ENCODE data around the gene PPP6R3. TPM values are rescaled to one million over a fixed set of nuclear protein-coding genes. Genes with fewer than 3 reads are reported as not detected.

The PPP6R3 gene
- total RNA-seq, 1 experiment from 2014 or later, result 163 TPM

DNA sequence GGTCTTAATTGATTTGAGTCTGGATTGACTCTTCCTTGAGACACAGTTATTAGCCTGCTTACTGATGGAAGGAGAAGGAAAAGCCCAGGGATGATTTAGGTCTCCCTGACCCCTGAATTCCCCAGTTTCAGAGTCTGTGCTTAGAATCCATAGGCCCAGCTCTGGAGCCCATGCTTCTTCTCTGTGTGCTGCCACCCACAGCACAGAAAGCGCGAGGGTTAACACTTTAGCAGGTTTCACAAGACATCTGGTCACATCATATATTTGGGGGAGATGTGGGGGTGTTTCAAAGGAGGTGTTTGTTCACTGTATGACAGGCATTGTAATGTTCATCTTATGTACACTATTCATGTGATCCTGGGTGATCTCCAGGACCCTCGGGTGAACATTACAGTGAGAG lies 107.0 kb downstream of the PPP6R3 start:
- no TSS peak for BruUV-seq (replicated peaks)
- CTCF ChIA-PET, result no interaction called here
- no peak for DNase-seq (ENCODE audit: low read depth, low spot score)
- no peak overlapping the region for H3K4me3 ChIP-seq (ENCODE audit: low read depth in 2 of 2, low read length in 2 of 2)
- TF ChIP-seq, protein P1, sequence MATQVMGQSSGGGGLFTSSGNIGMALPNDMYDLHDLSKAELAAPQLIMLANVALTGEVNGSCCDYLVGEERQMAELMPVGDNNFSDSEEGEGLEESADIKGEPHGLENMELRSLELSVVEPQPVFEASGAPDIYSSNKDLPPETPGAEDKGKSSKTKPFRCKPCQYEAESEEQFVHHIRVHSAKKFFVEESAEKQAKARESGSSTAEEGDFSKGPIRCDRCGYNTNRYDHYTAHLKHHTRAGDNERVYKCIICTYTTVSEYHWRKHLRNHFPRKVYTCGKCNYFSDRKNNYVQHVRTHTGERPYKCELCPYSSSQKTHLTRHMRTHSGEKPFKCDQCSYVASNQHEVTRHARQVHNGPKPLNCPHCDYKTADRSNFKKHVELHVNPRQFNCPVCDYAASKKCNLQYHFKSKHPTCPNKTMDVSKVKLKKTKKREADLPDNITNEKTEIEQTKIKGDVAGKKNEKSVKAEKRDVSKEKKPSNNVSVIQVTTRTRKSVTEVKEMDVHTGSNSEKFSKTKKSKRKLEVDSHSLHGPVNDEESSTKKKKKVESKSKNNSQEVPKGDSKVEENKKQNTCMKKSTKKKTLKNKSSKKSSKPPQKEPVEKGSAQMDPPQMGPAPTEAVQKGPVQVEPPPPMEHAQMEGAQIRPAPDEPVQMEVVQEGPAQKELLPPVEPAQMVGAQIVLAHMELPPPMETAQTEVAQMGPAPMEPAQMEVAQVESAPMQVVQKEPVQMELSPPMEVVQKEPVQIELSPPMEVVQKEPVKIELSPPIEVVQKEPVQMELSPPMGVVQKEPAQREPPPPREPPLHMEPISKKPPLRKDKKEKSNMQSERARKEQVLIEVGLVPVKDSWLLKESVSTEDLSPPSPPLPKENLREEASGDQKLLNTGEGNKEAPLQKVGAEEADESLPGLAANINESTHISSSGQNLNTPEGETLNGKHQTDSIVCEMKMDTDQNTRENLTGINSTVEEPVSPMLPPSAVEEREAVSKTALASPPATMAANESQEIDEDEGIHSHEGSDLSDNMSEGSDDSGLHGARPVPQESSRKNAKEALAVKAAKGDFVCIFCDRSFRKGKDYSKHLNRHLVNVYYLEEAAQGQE (IDR thresholded peaks at IDR 0.05; ENCODE audit: insufficient read depth in 1 of 2, low read depth in 2 of 2, low read length in 1 of 2), result no peak
- TF ChIP-seq, protein P2, sequence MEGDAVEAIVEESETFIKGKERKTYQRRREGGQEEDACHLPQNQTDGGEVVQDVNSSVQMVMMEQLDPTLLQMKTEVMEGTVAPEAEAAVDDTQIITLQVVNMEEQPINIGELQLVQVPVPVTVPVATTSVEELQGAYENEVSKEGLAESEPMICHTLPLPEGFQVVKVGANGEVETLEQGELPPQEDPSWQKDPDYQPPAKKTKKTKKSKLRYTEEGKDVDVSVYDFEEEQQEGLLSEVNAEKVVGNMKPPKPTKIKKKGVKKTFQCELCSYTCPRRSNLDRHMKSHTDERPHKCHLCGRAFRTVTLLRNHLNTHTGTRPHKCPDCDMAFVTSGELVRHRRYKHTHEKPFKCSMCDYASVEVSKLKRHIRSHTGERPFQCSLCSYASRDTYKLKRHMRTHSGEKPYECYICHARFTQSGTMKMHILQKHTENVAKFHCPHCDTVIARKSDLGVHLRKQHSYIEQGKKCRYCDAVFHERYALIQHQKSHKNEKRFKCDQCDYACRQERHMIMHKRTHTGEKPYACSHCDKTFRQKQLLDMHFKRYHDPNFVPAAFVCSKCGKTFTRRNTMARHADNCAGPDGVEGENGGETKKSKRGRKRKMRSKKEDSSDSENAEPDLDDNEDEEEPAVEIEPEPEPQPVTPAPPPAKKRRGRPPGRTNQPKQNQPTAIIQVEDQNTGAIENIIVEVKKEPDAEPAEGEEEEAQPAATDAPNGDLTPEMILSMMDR (IDR thresholded peaks at IDR 0.05), result no peak
- TF ChIP-seq POLR2AphosphoS5 (IDR thresholded peaks at IDR 0.05; ENCODE audit: low read depth, low read length) (no peak), TCF7L2 (IDR thresholded peaks at IDR 0.05; ENCODE audit: low read depth, low read length) (no peak), SIN3A (IDR thresholded peaks at IDR 0.05; ENCODE audit: borderline replicate concordance, insufficient read depth, low read depth, low read length) (no peak)
- no peak overlapping the region for H3K27ac ChIP-seq (ENCODE audit: low read length)
- no peaks in the 10 kb centered on the region for H3K9me3 ChIP-seq (ENCODE audit: control insufficient read depth, insufficient read depth, low read depth, low read length)
- no peaks in the 10 kb centered on the region for H3K4me1 ChIP-seq (ENCODE audit: control insufficient read depth, insufficient read depth, low read length)
- intact Hi-C loops (cut with micrococcal nuclease; ENCODE audit: unreplicated experiment), result no loop called here
- POLR2A ChIA-PET, result no interaction called here
- no peaks in the 10 kb centered on the region for H3K27me3 ChIP-seq (ENCODE audit: control insufficient read depth, insufficient read depth, low read length)
- no peak for ATAC-seq
- H3K36me3 ChIP-seq (ENCODE audit: control insufficient read depth, insufficient read depth, low read length), result peaks cover 55% of the 10 kb centered on the region
- in situ Hi-C loops (cut with HindIII; ENCODE audit: low pct_unique_long_range_greater_than_20kb, low sequenced_read_pairs), result no loop called here

DNA sequence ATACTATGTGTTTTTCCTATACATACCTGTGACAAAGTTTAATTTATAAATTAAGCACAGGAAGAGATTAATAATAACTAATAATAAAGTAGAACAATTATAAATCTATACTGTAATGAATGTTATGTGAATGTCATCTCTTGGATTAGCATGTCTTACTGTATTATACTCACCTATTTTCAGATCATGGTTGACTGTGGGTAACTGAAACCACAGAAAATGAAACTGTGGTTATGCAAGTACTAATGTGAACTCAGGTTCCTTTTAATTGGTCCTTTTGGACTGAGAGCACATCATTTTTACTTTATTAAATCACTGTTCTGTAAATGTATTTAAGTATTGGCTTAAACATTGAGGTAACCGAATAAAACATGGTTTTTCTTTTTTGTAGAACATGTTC lies 108.8 kb downstream of the PPP6R3 start:
- intact Hi-C loops (cut with micrococcal nuclease; ENCODE audit: unreplicated experiment) (no loop called here), in situ Hi-C loops (cut with HindIII; ENCODE audit: low pct_unique_long_range_greater_than_20kb, low sequenced_read_pairs) (no loop called here)
- TF ChIP-seq SIN3A (IDR thresholded peaks at IDR 0.05; ENCODE audit: borderline replicate concordance, insufficient read depth, low read depth, low read length) (no peak), POLR2AphosphoS5 (IDR thresholded peaks at IDR 0.05; ENCODE audit: low read depth, low read length) (no peak), TCF7L2 (IDR thresholded peaks at IDR 0.05; ENCODE audit: low read depth, low read length) (no peak)
- TF ChIP-seq, protein P2 (IDR thresholded peaks at IDR 0.05), result no peak
- TF ChIP-seq, protein P1 (IDR thresholded peaks at IDR 0.05; ENCODE audit: insufficient read depth in 1 of 2, low read depth in 2 of 2, low read length in 1 of 2), result no peak
- Histone ChIP-seq H3K9me3 (ENCODE audit: control insufficient read depth, insufficient read depth, low read depth, low read length) (no peaks in the 10 kb centered on the region), H3K4me1 (ENCODE audit: control insufficient read depth, insufficient read depth, low read length) (no peaks in the 10 kb centered on the region), H3K27me3 (ENCODE audit: control insufficient read depth, insufficient read depth, low read length) (no peaks in the 10 kb centered on the region), H3K36me3 (ENCODE audit: control insufficient read depth, insufficient read depth, low read length) (peaks cover 53% of the 10 kb centered on the region), H3K4me3 (ENCODE audit: low read depth in 2 of 2, low read length in 2 of 2) (no peak overlapping the region), H3K27ac (ENCODE audit: low read length) (no peak overlapping the region)
- DNase-seq (ENCODE audit: low read depth, low spot score) (no peak), ATAC-seq (no peak)
- BruUV-seq (replicated peaks), result no TSS peak
- POLR2A ChIA-PET, result no interaction called here
- CTCF ChIA-PET, result no interaction called here

All from Panc1 (cell line).